NCI-H526 treated with DMSO at 0.1 percent for 48 hours (cell line): ENCODE data around the gene COL1A1.

ENCODE experiments used
- DNase-seq: peaks from one replicate; lab custom pipeline; 2025; lab: John Stamatoyannopoulos, UW

Gene COL1A1

GRCh38 chr17:50199803-50200456, 1.5 kb downstream of the COL1A1 start:
- DNase-seq: peak; percentile 74

- no peak for DNase-seq
These were observed 2.1 kb downstream of the COL1A1 start for GRCh38 chr17:50199211-50199802.

- no peak for DNase-seq
These were observed 3.3 kb downstream of the COL1A1 start for GRCh38 chr17:50198026-50198669.

- DNase-seq: no peak
These were observed 4.6 kb downstream of the COL1A1 start for GRCh38 chr17:50196826-50197225.

GRCh38 chr17:50196036-50196435, 5.4 kb downstream of the COL1A1 start:
- DNase-seq: no peak

- DNase-seq: no peak
These were observed 6.2 kb downstream of the COL1A1 start for GRCh38 chr17:50194934-50195865.

- no peak for DNase-seq
These were observed 7.1 kb downstream of the COL1A1 start for GRCh38 chr17:50194140-50194933.

GRCh38 chr17:50192618-50193291, 8.7 kb downstream of the COL1A1 start:
- no peak for DNase-seq

GRCh38 chr17:50192144-50192617, 9.2 kb downstream of the COL1A1 start:
- no peak for DNase-seq

GRCh38 chr17:50191359-50192143, 9.9 kb downstream of the COL1A1 start:
- DNase-seq: no peak

GRCh38 chr17:50190603-50191358, 10.7 kb downstream of the COL1A1 start:
- no peak for DNase-seq

- no peak for DNase-seq
These were observed 11.2 kb downstream of the COL1A1 start for GRCh38 chr17:50190293-50190602.

GRCh38 chr17:50189550-50190292, 11.7 kb downstream of the COL1A1 start:
- DNase-seq: no peak

- no peak for DNase-seq
These were observed 12.4 kb downstream of the COL1A1 start for GRCh38 chr17:50188921-50189549.

- no peak for DNase-seq
These were observed 12.9 kb downstream of the COL1A1 start for GRCh38 chr17:50188531-50188920.

- DNase-seq: no peak
These were observed 13.5 kb downstream of the COL1A1 start for GRCh38 chr17:50187751-50188530.

- DNase-seq: no peak
These were observed 14.1 kb downstream of the COL1A1 start for GRCh38 chr17:50187394-50187725.
